HG02840 (cell line): Measurements from ENCODE around the gene SNCB.

Experiments used
- ATAC-seq: cut with Tn5 transposase; IDR thresholded peaks from one replicate; pipeline ENCODE4 v1.9.1; 2021; ENCODE audit warnings: mild to moderate bottlenecking, moderate library complexity, moderate number of reproducible peaks; ENCODE audit not compliant: unreplicated experiment, low FRiP score

Gene SNCB

GRCh38 chr5:176579323-176579722 is 51.0 kb downstream of the SNCB start:
- no peak for ATAC-seq

DNA sequence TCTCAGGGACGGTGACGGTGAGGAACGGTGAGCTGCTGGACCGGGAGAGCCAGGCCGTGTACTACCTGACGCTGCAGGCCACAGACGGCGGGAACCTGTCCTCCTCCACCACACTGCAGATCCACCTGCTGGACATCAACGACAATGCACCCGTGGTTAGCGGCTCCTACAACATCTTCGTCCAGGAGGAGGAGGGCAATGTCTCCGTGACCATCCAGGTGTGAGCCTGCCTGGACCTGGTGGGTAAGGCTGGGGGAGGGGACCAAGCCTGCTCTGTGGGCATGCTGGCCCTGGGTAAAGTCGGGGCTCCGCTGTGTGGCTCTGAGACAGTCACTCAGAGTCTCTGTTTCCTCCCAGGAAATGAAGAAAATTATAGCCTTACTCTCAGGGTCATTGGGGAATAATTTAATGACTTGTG is 51.9 kb downstream of the SNCB start:
- no peak for ATAC-seq

GRCh38 chr5:176577312-176578176 is 52.8 kb downstream of the SNCB start:
- ATAC-seq: no peak

DNA sequence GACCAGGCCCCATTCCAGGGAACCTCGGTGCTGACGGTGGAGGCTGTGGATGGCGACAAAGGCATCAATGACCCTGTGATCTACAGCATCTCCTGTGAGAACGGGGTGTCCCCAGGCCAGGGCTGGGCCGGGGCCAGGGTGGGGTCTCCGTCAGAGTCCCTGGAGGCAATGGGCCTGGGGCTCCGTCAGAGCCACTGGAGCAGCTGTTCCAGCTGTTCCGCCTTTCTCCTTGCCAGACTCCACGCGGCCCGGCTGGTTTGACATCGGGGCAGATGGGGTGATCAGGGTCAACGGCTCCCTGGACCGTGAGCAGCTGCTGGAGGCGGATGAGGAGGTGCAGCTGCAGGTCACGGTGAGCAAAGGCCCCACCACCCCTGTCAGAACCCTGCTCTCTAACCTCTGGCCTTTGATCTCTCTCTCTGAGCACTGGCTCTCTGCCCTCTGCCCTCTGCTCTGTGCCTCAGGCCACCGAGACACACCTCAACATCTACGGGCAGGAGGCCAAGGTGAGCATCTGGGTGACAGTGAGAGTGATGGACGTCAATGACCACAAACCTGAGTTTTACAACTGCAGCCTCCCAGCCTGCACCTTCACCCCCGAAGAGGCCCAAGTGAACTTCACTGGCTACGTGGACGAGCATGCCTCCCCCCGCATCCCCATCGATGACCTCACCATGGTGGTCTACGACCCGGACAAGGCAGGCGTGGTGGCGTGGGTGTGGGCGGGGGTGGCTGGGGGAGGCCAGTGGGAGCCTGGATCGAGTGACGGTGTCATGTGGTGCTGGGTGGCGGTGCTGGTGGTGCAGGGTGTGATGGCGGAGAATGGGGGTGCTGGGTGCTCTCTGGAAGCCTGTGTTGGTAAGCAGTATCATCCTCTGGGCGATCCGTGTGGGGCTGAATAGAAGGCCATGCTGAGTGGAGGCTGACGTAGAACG is 54.6 kb downstream of the SNCB start:
- ATAC-seq: no peak

- ATAC-seq: no peak
These were observed 55.3 kb downstream of the SNCB start for GRCh38 chr5:176575066-176575465.

DNA sequence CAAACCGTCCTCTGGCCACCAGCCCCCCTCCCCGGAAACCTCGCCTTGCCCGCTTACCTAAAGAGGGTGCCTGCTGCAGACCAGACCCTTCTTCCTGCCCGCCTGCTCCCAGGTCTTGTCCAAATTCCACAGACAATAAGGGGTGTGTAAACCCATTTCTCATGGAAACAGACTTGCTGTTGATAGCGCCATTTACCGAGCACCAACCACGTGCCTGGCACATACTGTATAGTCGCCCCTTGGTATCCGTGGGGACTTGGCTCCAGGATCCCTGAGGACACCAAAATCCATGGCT is 56.1 kb downstream of the SNCB start:
- ATAC-seq: no peak

- no peak for ATAC-seq
These were observed 56.6 kb downstream of the SNCB start for GRCh38 chr5:176573564-176574296.
